ENCODE measurements around the gene CBLL2.
"Not testable (repeated sequence)": the region's sequence is repeated elsewhere in the genome, so short reads cannot be mapped to it uniquely, and the experiment has no call there.

CBLL2 gene, protein sequence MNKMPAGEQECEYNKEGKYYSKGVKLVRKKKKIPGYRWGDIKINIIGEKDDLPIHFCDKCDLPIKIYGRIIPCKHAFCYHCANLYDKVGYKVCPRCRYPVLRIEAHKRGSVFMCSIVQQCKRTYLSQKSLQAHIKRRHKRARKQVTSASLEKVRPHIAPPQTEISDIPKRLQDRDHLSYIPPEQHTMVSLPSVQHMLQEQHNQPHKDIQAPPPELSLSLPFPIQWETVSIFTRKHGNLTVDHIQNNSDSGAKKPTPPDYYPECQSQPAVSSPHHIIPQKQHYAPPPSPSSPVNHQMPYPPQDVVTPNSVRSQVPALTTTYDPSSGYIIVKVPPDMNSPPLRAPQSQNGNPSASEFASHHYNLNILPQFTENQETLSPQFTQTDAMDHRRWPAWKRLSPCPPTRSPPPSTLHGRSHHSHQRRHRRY

DNA sequence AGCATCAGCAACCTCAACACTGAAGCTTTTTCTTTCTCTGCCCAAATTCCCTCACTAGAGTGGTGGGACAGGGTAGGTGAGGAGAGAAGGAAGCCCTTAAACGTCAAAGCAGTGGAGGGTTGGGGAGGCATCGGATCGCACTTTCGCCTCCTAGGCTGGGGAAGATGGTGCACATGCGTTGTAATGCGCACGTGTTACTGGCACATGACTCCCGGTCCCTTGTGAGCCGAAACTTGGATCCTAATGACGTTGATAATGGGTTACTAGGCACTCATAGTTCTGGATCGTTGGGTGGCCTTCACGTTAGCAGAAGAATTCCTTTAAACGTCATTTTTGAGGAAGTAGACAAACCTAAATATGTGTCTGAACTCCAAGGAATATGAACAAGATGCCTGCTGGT is at the start of gene CBLL2:
CBLL2 (plus strand) TSS at position 301 of the 400 bp plus-strand sequence; CDS start at position 380, 79 bp downstream.
- no peak for DNase-seq

DNA sequence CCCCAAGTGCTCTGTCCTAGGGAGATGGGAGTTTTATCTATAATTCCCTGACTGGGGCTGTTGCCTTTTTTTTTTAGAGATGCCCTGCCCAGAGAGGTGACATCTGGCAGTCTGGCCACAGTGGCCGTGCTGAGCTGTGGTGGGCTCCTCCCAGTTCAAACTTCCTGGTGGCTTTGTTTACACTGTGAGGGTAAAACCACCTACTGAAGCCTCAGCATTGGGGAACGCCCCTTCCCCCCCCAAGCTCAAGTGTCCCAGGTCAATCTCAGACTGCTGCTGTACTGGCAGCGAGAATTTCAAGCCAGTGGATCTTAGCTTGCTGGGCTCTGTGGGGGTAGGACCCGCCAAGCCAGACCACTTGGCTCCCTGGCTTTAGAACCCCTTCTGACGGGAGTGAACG is 38.3 kb upstream of the CBLL2 start:
- no peak for DNase-seq

DNA sequence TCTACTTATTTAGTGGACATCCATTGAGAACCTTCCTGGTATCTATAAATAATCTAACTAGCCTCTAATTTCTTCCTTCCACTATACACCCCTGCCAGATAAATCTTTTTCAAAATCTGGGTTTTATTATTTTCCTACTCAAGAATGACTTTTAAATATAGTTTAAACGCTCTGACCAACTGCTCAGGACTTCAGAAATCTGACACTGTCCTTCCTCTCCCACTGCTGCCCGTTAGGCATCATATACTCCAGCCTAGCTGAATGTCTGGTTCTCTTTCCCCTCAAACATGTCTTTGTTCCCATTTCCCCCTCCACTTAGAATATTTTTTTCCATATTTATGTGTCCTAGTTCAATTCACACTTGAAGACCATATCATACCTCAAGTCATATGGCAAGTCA is 35.2 kb upstream of the CBLL2 start:
- no peak for DNase-seq

DNA sequence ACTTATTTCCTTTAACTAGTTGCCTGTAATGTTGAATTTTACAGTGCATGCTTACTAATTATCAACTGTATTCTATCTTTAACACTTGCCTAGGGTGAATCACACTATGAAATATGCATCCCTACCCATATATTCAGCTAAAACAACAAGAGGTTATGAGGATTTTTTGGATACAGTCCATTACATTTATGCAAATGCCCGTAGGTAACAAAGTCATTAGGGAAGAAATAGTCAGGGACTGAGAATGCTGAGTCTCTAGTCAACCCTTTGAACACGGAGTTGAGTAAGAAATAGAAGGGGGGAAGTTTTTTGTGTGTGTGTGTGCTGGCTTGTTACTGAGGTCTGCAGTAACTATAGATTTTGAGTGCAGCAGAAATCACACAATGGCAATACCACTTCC is 26.1 kb upstream of the CBLL2 start:
- DNase-seq, result no peak

DNA sequence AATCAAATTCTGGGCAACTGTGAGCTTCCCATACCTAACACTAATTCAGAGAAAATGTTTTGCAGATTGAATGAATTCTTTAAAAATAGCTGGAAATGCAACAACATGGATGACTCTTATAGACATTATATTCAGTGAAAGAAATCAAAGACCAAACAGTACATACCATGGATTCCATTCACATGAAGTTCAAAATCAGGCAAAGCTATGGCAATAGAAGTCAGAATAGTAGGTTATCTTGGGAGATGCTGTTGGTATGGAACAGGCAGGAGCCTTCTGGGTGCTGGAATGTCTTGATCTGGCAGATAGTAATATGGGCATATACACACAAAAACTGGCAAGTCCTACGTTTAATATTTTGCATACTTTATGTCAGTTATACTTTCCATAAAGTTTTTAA is 25.5 kb upstream of the CBLL2 start:
- no peak for DNase-seq

DNA sequence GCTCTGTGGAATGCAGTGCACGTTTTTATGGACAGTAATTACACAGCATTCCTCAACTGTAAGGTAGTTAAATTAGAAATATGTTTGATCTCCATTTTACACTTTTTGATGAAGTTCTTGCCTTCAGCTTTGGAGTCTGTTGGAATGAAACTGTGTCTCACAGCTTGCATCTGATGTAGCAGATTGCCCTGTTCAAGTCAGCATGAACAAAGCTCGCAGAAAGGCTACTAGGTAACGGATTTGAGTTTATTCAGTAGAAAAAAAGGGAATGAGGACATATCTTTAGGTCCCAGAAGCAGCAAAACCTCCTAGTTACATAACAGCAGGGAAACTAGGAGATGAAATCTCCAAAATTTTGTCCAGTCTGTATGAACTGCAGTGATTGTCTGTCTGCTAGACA is 24.3 kb upstream of the CBLL2 start:
- DNase-seq, result no peak

DNA sequence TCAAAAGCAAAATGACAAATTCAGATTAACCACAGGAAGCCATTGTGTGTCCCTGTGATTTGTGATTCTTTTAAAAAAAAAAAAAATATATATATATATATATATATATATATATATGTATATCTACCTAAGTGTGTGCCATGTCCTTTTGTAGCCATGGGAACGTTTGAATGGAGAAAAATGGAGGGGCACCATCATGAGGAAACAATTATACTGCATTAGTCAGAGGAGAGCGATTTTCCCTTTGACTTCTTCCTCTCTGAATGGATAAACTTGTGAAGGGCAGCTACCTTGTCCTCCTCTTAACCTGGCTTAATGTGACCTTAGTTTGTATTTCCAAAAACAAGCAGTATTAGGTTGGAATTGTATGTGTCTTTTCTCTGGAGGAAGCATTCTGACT is 23.3 kb upstream of the CBLL2 start:
- DNase-seq, result no peak

DNA sequence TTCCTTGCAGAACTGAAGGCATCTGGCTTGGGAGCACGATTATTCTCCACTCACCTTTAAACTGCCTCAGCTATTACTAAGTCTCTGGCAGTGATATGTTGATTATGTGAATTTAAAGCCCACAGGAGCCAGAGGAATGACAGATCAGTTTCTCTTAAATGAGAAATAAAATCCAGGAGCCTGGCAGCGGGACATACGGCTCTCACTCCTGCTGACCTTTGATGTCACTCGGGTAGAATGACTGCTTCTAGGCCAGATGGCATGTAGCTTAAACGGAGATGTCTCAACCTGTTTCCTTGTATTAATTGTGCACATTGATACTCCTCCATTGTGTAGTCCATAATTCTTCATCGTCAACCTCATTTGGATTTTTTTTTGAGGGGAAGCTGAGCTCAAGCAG is 4.0 kb upstream of the CBLL2 start:
- no peak for DNase-seq

DNA sequence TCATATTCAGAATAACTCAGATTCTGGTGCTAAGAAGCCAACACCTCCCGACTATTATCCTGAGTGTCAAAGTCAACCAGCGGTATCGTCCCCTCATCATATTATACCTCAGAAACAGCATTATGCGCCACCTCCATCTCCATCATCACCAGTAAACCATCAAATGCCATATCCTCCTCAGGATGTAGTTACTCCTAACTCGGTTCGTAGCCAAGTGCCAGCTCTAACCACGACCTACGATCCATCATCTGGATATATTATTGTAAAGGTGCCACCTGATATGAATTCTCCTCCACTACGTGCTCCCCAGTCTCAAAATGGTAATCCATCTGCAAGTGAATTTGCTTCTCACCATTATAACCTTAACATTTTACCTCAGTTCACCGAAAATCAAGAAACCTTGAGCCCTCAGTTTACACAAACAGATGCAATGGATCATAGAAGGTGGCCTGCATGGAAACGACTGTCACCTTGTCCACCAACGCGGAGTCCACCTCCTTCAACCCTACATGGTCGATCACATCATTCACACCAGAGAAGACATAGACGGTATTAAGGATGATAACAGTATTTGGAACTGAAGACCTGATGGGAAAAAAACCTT is 1.1 kb downstream of the CBLL2 start:
- DNase-seq, result no peak

DNA sequence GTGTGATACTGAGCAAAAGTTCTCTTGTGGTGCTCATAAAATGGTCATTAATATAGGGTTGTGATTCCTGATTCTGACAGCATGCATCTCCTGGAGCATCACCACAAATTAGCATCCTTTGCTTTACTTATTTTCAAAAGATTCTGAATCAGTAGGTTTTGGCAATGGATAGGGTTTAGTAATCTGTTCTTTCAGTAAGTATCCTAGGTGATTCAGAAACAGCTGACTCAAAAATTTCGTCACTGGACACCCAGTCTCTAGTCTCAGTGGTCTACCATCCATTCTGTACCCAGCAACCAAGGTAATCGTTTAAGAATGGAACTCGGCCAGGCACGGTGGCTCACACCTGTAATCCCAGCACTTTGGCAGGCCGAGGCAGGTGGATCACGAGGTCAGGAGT is 4.1 kb downstream of the CBLL2 start:
- DNase-seq, result no peak

DNA sequence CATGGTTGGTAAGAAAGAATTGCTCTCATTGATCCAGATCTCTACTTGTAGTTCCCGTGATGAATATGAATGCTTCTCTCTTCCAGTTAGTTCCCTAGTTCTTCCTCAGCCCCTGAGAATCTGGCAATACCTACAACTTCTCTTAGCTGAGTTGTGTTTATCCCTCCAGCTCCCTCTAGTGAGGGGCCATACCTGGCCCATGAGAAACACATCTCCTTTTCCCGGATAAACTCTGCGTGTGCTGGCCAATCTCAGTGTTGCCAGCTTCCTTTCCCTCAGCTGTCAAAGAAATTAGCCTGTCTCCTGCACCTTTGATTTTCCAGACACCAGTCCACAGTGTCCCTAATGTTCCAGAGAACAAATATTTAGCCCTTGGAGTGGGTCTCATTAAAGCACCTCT is 5.7 kb downstream of the CBLL2 start:
- DNase-seq, result no peak

DNA sequence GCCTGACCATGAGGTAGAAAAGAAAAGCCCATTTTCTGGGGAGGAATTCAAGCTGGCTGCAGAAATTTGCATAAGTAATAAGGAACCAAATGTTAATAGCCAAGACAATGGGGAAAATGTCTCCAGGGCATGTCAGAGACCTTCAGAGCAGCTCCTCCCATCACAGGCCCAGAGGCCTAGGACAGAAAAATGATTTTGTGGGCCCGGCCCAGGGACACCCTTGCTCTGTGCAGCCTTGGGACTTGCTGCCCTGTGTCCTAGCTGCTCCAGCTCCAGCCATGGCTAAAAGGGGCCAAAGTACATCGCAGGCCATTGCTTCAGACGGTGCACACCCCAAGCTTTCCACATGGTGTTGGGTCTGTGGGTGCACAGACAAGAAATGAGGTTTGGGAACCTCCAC is 16.5 kb downstream of the CBLL2 start:
- DNase-seq, result not testable (repeated sequence)

DNA sequence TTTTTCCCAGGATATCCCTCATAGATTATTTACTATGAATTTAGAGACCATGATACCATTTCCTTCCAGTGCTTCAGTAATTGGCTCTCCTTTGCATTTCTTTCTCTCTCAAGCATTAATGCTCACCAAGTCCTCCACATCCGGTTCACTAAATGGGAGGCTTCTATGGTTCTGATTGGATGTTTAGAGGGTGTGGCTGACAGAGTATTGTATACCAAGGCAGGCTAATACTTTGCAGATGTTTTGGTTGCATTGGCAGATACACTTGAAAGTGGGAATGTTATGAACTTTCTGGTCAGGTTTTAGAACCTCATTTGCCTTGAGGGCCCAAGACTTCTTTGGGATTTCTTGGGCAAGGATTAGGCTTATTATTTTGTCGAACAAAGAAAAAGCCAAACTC is 24.2 kb downstream of the CBLL2 start:
- DNase-seq, result no peak

DNA sequence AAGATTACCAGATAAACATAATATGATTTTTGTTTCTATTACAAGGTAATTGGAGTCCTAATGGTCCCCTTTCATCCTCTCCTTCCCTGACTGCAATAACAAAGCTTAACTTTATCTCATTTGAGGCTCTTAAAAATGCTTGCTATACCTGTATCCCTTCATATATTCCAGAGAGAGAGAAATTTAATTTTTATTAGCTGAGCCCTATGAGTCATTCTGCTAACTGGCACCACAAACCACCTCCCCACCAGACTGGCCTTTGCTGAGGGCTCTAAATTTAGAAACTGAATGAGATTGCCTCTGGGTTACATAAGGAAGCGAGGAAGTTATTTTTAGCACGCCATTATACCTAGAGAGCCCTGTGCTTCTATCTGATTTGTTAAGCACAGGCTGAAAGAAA is 27.4 kb downstream of the CBLL2 start:
- DNase-seq, result no peak

DNA sequence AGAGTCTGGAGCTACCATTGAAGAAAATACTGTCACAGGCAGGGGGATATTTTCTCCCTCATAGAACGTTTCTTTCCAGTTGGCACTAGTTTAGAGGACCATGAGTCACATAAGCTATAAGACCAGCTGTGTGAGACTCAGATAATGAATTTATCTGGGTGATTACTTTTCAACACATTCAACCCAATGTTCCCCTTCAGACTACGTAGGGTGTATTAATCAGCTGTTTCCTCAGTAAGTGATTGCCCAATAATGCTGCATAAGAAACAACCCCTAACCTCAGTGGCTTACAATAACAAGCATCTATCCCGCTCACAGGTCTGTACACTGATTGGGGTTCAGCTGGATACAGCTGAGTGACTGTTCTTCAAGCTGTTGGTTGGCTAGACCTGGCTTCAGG is 38.1 kb downstream of the CBLL2 start:
- DNase-seq, result no peak

DNA sequence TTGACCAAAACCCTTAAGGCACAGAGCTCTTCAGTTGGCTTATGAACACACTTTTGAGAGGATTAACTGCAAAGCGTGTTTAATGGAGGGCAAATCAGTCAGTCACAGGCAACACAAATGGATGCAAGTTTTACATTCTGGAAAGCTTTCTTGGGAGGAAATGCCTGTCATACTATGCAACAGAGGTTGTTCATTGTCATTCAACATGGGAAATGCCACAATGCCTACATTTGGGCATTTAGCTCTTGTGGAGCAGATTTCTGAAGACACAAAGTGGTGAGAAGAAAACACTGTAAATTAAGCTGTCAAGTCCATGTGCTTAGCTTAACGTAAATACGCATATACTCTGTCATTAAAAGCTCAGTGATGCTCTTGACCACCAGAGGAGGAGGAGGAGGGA is 41.1 kb downstream of the CBLL2 start:
- no peak for DNase-seq

DNA sequence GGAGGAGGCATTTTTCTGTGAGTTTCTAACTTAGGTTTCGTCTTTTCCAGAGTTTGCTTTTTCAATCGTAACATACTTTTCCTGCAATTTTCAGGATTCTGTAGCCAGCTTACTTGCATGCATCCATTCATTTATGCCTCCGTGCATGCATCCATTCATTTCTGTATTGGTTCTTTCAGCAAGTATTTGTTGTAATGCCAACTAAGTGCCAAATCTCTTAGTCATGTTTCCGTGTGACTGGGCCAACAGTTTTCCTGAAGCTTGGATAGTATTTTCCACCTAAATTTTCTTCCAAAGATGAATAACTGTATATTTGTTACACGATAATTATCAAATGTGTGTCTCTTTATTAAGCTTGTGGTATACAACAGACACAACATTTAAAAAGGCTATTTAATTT is 41.5 kb downstream of the CBLL2 start:
- DNase-seq, result no peak

DNA sequence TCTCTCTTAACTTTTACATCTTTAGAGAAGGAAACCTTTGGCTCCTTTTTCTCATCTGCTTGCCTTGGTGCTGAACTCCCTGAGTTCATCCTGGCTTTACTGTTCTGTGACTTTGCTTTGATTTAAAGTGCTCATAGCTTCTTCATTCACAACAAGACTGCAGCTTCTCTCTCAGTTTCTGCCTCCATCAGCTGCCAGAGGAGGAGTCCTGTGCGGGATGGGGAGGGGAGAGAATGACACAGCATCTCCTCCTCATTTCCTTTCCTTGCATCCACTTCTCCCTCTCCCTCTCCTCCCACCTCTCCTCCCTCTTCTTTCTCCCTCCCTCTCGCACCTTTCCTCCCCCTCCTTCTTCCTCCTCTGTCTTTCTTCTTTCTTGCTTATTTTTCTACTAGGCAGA is 42.0 kb downstream of the CBLL2 start:
- no peak for DNase-seq

DNA sequence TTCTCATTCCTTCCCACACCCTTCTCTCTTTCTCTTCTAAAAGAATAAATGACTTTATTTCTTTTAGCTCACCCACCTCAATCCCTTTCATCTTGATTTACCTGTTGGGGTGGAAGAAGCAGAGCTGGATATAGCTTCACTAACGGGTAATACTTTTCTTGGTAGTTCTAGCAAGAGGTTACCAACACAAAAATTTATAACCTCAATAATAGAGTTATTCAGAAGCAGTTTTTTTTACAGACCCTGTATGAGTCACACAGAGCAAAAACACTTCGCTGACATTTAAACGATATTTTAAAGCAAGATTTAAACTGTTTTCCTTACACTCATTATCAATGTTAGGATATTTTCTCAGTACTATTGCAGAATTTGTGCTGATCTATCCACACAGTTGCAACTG is 42.4 kb downstream of the CBLL2 start:
- no peak for DNase-seq

DNA sequence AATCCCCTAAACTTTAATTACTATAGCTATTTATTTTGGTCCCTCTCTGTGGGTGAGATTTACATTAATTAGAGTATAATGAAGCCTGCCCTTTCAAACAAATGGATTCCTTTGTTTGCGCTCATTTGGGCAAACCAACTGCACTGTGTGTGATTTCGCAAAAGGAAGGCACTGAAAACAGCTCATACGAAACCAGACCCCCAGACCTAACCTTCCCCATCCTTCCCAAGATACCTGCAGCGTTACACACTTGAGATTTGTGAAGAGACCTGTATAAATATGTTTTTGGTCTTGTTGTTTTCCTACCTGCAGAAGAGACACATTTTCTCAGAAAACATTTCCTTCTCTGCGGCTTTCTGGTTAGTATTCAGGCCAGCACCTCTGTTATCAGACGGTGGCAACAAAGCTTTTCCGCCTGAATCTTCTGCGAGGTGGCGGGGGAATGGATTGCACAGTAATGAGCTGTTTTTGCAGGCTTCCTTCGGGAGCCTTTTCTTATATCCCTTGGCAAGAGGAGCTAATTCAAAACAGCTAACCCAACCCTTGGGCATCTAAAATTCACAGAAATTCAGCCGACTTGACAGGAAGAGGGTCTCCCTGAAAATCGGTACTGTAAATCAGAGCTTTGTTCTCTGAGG is 47.6 kb downstream of the CBLL2 start:
- no peak for DNase-seq

DNA sequence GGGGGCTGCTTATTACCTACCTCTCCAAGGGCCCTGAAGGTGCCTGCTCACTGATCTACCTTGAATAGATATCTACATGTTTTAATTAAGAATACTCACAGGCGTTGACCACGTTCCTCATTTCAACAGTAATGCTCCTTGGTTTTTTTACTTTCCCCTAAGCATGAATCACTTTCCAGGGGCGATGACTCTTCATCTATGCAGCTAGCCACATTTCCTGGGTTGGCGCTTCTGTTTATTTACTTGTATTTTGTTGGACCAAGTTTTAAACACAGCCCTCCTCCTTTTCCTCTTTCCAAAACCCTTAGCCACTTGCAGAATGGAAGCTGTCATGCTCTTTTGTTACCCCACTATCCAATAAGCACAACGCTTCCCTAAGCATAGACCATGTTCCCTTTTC is 50.8 kb downstream of the CBLL2 start:
- DNase-seq, result no peak

Measured in NCI-H510A (cell line).